RWPE2 (cell line): ENCODE data around the gene FAM222B.

Experiments
- ATAC-seq: fragments of 200-7000 bp; cut with Tn5 transposase; 3 replicates; pipeline ENCODE4 v1.9.1; 2021; ENCODE audit warnings: low read depth
- DNase-seq: peaks from one replicate; pipeline ENCODE4 v3.0.0-alpha.2; 2020; ENCODE audit warnings: low spot score
- H3K27ac ChIP-seq: fragments of 450-650 bp; 2 replicates; pipeline ENCODE4 v1.5.1; 2017; ENCODE audit warnings: mild to moderate bottlenecking; ENCODE audit not compliant: poor library complexity, severe bottlenecking
- H3K27me3 ChIP-seq: fragments of 250-450 bp; sonication (Bioruptor Pico); 2 replicates; pipeline ENCODE4 v1.5.1; 2021; ENCODE audit warnings: mild to moderate bottlenecking, moderate library complexity; ENCODE audit not compliant: insufficient read depth, poor library complexity, severe bottlenecking
- H3K36me3 ChIP-seq: fragments of 250-450 bp; sonication (Bioruptor Pico); 2 replicates; pipeline ENCODE4 v1.5.1; 2020; ENCODE audit warnings: low read depth, mild to moderate bottlenecking, moderate library complexity
- H3K4me1 ChIP-seq: fragments of 250-450 bp; sonication (Bioruptor Pico); 2 replicates; pipeline ENCODE4 v1.5.1; 2021; ENCODE audit warnings: mild to moderate bottlenecking, moderate library complexity; ENCODE audit not compliant: insufficient read depth, poor library complexity, severe bottlenecking
- H3K4me3 ChIP-seq: fragments of 250-450 bp; sonication (Bioruptor Pico); 2 replicates; pipeline ENCODE4 v1.5.1; 2021; ENCODE audit warnings: mild to moderate bottlenecking, moderate library complexity; ENCODE audit not compliant: severe bottlenecking
- H3K9me3 ChIP-seq: fragments of 250-450 bp; sonication (Bioruptor Pico); 2 replicates; pipeline ENCODE4 v1.5.1; 2021; ENCODE audit warnings: mild to moderate bottlenecking, moderate library complexity; ENCODE audit not compliant: severe bottlenecking
- TF ChIP-seq, protein P1 (sequence below): fragments of 450-650 bp; IDR thresholded peaks from one replicate; pipeline ENCODE4 v1.5.1; 2017; ENCODE audit warnings: mild to moderate bottlenecking, moderate library complexity; ENCODE audit not compliant: poor library complexity, severe bottlenecking

FAM222B gene

DNA sequence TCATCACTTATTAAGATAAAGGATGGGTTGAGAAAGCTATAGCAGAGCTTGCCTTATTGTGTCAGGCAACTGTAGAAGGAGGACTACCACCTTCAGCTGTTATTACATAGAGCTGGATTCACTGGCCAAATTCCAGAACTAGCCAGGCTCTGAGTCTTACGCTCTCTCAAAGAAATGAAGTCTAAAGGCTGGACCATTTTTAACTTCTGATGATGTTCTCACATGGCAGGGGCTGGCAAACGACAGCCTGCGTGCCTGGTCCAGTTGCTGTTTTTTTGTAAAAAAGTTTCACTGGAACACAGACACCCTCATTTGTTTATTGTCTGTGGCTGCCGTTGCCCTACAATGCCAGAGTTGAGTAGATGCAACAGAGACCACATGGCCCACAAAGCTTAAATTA is 77.6 kb downstream of the FAM222B start:
- Histone ChIP-seq H3K36me3 (peaks cover 53% of the 10 kb centered on the region), H3K4me1 (no peaks in the 10 kb centered on the region), H3K4me3 (no peak overlapping the region), H3K27ac (no peak overlapping the region), H3K9me3 (no peaks in the 10 kb centered on the region), H3K27me3 (no peaks in the 10 kb centered on the region)
- TF ChIP-seq, protein P1, sequence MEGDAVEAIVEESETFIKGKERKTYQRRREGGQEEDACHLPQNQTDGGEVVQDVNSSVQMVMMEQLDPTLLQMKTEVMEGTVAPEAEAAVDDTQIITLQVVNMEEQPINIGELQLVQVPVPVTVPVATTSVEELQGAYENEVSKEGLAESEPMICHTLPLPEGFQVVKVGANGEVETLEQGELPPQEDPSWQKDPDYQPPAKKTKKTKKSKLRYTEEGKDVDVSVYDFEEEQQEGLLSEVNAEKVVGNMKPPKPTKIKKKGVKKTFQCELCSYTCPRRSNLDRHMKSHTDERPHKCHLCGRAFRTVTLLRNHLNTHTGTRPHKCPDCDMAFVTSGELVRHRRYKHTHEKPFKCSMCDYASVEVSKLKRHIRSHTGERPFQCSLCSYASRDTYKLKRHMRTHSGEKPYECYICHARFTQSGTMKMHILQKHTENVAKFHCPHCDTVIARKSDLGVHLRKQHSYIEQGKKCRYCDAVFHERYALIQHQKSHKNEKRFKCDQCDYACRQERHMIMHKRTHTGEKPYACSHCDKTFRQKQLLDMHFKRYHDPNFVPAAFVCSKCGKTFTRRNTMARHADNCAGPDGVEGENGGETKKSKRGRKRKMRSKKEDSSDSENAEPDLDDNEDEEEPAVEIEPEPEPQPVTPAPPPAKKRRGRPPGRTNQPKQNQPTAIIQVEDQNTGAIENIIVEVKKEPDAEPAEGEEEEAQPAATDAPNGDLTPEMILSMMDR, result no peak
- ATAC-seq, result no peak
- DNase-seq, result no peak

DNA sequence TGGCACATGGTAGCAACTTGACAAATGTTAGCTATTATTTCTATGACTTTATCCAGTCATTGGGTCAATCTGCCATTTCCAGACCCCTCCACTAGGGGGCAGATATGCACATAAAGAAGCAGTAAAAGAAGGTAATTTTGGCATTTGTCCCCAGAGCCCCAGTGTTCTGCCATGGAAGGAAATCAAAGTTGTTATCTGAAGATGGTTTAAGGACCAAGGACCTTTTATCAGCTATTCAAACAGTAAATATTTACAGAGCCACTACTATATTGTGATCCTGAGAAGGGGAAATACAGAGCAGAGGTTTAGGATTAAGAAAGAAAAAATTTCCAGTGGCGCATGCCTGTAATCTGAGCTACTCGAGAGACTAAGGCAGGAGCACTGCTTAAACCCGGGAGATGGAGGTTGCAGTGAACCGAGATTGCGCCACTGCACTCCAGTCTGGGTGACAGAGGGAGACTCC is 78.8 kb downstream of the FAM222B start:
- Histone ChIP-seq H3K9me3 (no peaks in the 10 kb centered on the region), H3K27me3 (no peaks in the 10 kb centered on the region), H3K4me1 (no peaks in the 10 kb centered on the region), H3K4me3 (no peak overlapping the region), H3K27ac (no peak overlapping the region), H3K36me3 (peaks cover 60% of the 10 kb centered on the region)
- TF ChIP-seq, protein P1, result peak; percentile 91
- DNase-seq (no peak), ATAC-seq (peak; percentile 22; the same call in 1 of the 3 replicates)

GRCh38 chr17:28763137-28763799 is 79.3 kb downstream of the FAM222B start:
- ATAC-seq, result no peak
- Histone ChIP-seq H3K27ac (no peak overlapping the region), H3K4me3 (no peak overlapping the region), H3K4me1 (no peaks in the 10 kb centered on the region), H3K36me3 (peaks cover 66% of the 10 kb centered on the region), H3K9me3 (no peaks in the 10 kb centered on the region), H3K27me3 (no peaks in the 10 kb centered on the region)
- TF ChIP-seq, protein P1, result no peak
- DNase-seq, result no peak

- H3K27ac ChIP-seq, result peak overlapping the region; percentile 17
- peaks cover 66% of the 10 kb centered on the region for H3K36me3 ChIP-seq
- DNase-seq (no peak), ATAC-seq (peak; percentile 47; the same call in 2 of the 3 replicates)
- no peak overlapping the region for H3K4me3 ChIP-seq
- H3K4me1 ChIP-seq, result no peaks in the 10 kb centered on the region
- TF ChIP-seq, protein P1, result no peak
- H3K27me3 ChIP-seq, result no peaks in the 10 kb centered on the region
- H3K9me3 ChIP-seq, result no peaks in the 10 kb centered on the region
These were observed 81.7 kb downstream of the FAM222B start for GRCh38 chr17:28760601-28761562.
